Fibroblast of lung (primary cell): ENCODE data around the gene HSD11B1L. TPM values are rescaled to one million over a fixed set of nuclear protein-coding genes. Genes with fewer than 3 reads are reported as not detected.

Experiments used
- DNase-seq, 2 donors: peaks; one replicate each; pipeline versions ENCODE4 v3.0.0 to v3.0.0-alpha.2; 2010; ENCODE audit warnings: low read depth in 2 of 2
- H2AFZ ChIP-seq: 2 replicates; pipeline ENCODE4 v1.5.1; 2012; ENCODE audit warnings: low read length, control low read depth, inconsistent platforms
- H3K27ac ChIP-seq: 2 replicates; pipeline ENCODE4 v1.5.1; 2011; ENCODE audit warnings: low read length, control low read depth; ENCODE audit not compliant: insufficient read depth
- H3K27me3 ChIP-seq: 2 replicates; pipeline ENCODE4 v1.5.1; 2011; ENCODE audit warnings: mild to moderate bottlenecking, low read length; ENCODE audit not compliant: control insufficient read depth, insufficient read depth
- H3K36me3 ChIP-seq: 2 replicates; pipeline ENCODE4 v1.5.1; 2011; ENCODE audit warnings: low read length; ENCODE audit not compliant: control insufficient read depth, insufficient read depth
- H3K4me1 ChIP-seq: 2 replicates; pipeline ENCODE4 v1.5.1; 2011; ENCODE audit warnings: low read length; ENCODE audit not compliant: control insufficient read depth, insufficient read depth; ENCODE audit errors: extremely low read depth
- H3K4me2 ChIP-seq: 2 replicates; pipeline ENCODE4 v1.5.1; 2011; ENCODE audit warnings: low read length, control low read depth; ENCODE audit not compliant: insufficient read depth; ENCODE audit errors: extremely low read depth
- H3K4me3 ChIP-seq, 4 experiments: fragments of 200-600 bp in 1 of 4; sonication (generic) in 1 of 4; replicated peaks in 1 of 4; 2 replicates each; pipeline ENCODE4 v1.5.1; 2011 to 2016; ENCODE audit warnings: low read length in 4 of 4, low read depth in 3 of 4, mild to moderate bottlenecking in 3 of 4, control low read depth in 2 of 4, inconsistent platforms in 1 of 4, mixed read lengths in 1 of 4; ENCODE audit not compliant: insufficient read depth in 1 of 4; ENCODE audit errors: control extremely low read depth in 1 of 4
- H3K79me2 ChIP-seq: 2 replicates; pipeline ENCODE4 v1.5.1; 2012; ENCODE audit warnings: mild to moderate bottlenecking, low read length, inconsistent platforms; ENCODE audit not compliant: control insufficient read depth, insufficient read depth
- H3K9ac ChIP-seq: 2 replicates; pipeline ENCODE4 v1.5.1; 2011; ENCODE audit warnings: mild to moderate bottlenecking, low read length, control low read depth; ENCODE audit not compliant: insufficient read depth
- H3K9me3 ChIP-seq: 2 replicates; pipeline ENCODE4 v1.5.1; 2012; ENCODE audit warnings: low read depth, low read length; ENCODE audit not compliant: control insufficient read depth, insufficient read depth
- H4K20me1 ChIP-seq: 2 replicates; pipeline ENCODE4 v1.5.1; 2011; ENCODE audit warnings: low read length; ENCODE audit not compliant: control insufficient read depth, insufficient read depth; ENCODE audit errors: extremely low read depth
- CTCF ChIP-seq, 2 donors: IDR thresholded peaks in 1 of 2; conservative IDR thresholded peaks in 1 of 2; 1 replicate in 1 of 2; 2 replicates in 1 of 2; pipeline ENCODE4 v1.5.1; 2011 to 2012; ENCODE audit warnings: low read length in 2 of 2, control low read depth in 1 of 2, inconsistent platforms in 1 of 2, low read depth in 1 of 2, mild to moderate bottlenecking in 1 of 2
- EZH2 ChIP-seq: IDR thresholded peaks from 2 replicates; pipeline ENCODE4 v1.5.1; 2012; ENCODE audit warnings: low read length, control low read depth, mild to moderate bottlenecking; ENCODE audit errors: missing control alignments
- polyA minus RNA-seq: library from RNA; depleted of rRNA, polyadenylated mRNA; stranded (reverse); fragments of >200 nt; gene quantifications from 2 replicates; pipeline ENCODE4 v1.2.3, GENCODE V29; 2011; ENCODE audit warnings: low replicate concordance
- polyA plus RNA-seq, 2 donors: library from polyadenylated mRNA; depleted of rRNA in 1 of 2; stranded (reverse) in 1 of 2; unstranded in 1 of 2; fragments of >200 nt; gene quantifications; 2 replicates each; pipeline ENCODE4 v1.2.1, GENCODE V29; 2011 to 2012; ENCODE audit warnings: missing spikeins in 1 of 2
- total RNA-seq: library from RNA; depleted of rRNA; stranded (reverse); fragments of >200 nt; gene quantifications from 2 replicates; pipeline ENCODE4 v1.2.1, GENCODE V29; 2014

HSD11B1L gene
- 11.0 and 13.0 TPM in 2 replicates for total RNA-seq
- polyA plus RNA-seq: 3.1 and 5.1 TPM in 2 replicates
- 5.2 and 7.8 TPM in 2 replicates for polyA plus RNA-seq (2012)
- polyA minus RNA-seq: 5.6 TPM in 1 of 2 replicates, not detected in the other

- Histone ChIP-seq H3K27me3 (peaks cover 3% of the 10 kb centered on the region), H3K4me3 (peak within 1 kb of the TSS; percentile 75 to 98 (median 86)), H3K4me2 (peak within 1 kb of the TSS; percentile 96), H3K9ac (peak within 1 kb of the TSS; percentile 90), H3K27ac (peak within 1 kb of the TSS; percentile 92), H3K36me3 (peaks cover 1% of the 10 kb centered on the region), H3K9me3 (no peaks in the 10 kb centered on the region), H2AFZ (peak within 1 kb of the TSS; percentile 73), H4K20me1 (no peaks in the 10 kb centered on the region), H3K4me1 (peaks cover 4% of the 10 kb centered on the region), H3K79me2 (peaks cover 10% of the 10 kb centered on the region)
- no peak for TF ChIP-seq EZH2
- no peak for TF ChIP-seq CTCF (conservative IDR thresholded peaks at IDR 0.05 in 1 of 2, IDR thresholded peaks at IDR 0.05 in 1 of 2; ENCODE audit: low read depth in 1 of 2, low read length in 2 of 2)
- DNase-seq: peak; percentile 98 to 99
Measured at GRCh38 chr19:5680437-5681368, at the start of gene HSD11B1L, which contains the start of gene MICOS13. HSD11B1L (plus strand) TSS chr19:5681027; CDS start chr19:5684833, 3,806 bp downstream. MICOS13 (minus strand) TSS chr19:5680516; CDS start chr19:5680486, 30 bp downstream.

GRCh38 chr19:5631567-5632240 is 49.1 kb upstream of the HSD11B1L start:
- Histone ChIP-seq H4K20me1 (peaks cover 2% of the 10 kb centered on the region), H3K9ac (no peak overlapping the region), H3K4me1 (peaks cover 15% of the 10 kb centered on the region), H3K36me3 (peaks cover 4% of the 10 kb centered on the region), H3K9me3 (no peaks in the 10 kb centered on the region), H3K27me3 (no peaks in the 10 kb centered on the region), H3K27ac (no peak overlapping the region), H2AFZ (no peak overlapping the region), H3K4me2 (peak overlapping the region; percentile 44), H3K79me2 (peaks cover 94% of the 10 kb centered on the region), H3K4me3 (peak overlapping the region in 1 of 4 experiments; percentile 14)
- DNase-seq: peak in 1 of 2 donors; percentile 40
- TF ChIP-seq EZH2 (no peak), CTCF (conservative IDR thresholded peaks at IDR 0.05 in 1 of 2, IDR thresholded peaks at IDR 0.05 in 1 of 2; ENCODE audit: low read depth in 1 of 2, low read length in 2 of 2) (no peak)

GRCh38 chr19:5632241-5632612 is 48.6 kb upstream of the HSD11B1L start:
- H3K9me3 ChIP-seq: no peaks in the 10 kb centered on the region
- H2AFZ ChIP-seq: no peak overlapping the region
- H3K27ac ChIP-seq: no peak overlapping the region
- H3K4me3 ChIP-seq: peak overlapping the region in 1 of 4 experiments; percentile 6
- H3K4me1 ChIP-seq: peaks cover 10% of the 10 kb centered on the region
- TF ChIP-seq CTCF (conservative IDR thresholded peaks at IDR 0.05 in 1 of 2, IDR thresholded peaks at IDR 0.05 in 1 of 2; ENCODE audit: low read depth in 1 of 2, low read length in 2 of 2): no peak
- no peak for TF ChIP-seq EZH2
- H3K9ac ChIP-seq: no peak overlapping the region
- peaks cover 2% of the 10 kb centered on the region for H4K20me1 ChIP-seq
- H3K4me2 ChIP-seq: peak overlapping the region; percentile 3
- peaks cover 92% of the 10 kb centered on the region for H3K79me2 ChIP-seq
- no peak for DNase-seq
- H3K36me3 ChIP-seq: peaks cover 2% of the 10 kb centered on the region
- no peaks in the 10 kb centered on the region for H3K27me3 ChIP-seq
